ENCODE results near the gene KRTAP5-8.
"Not testable (repeated sequence)": the region's sequence is repeated elsewhere in the genome, so short reads cannot be mapped to it uniquely, and the experiment has no call there.

KRTAP5-8 gene

GRCh38 chr11:71575723-71576424 lies 38.0 kb downstream of the KRTAP5-8 start:
- DNase-seq: no peak

GRCh38 chr11:71576688-71577465 lies 39.1 kb downstream of the KRTAP5-8 start:
- DNase-seq: not testable (repeated sequence)

- no peak for DNase-seq
Observed at GRCh38 chr11:71577469-71578004, 39.7 kb downstream of the KRTAP5-8 start.

GRCh38 chr11:71579513-71579912 lies 41.7 kb downstream of the KRTAP5-8 start:
- DNase-seq: not testable (repeated sequence)

- DNase-seq: peak; percentile 93
Observed at GRCh38 chr11:71580057-71581003, 42.5 kb downstream of the KRTAP5-8 start.

- no peak for DNase-seq
Observed at GRCh38 chr11:71581826-71582225, 44.0 kb downstream of the KRTAP5-8 start.

GRCh38 chr11:71582309-71582895 lies 44.6 kb downstream of the KRTAP5-8 start, which contains the start of gene KRTAP5-11:
KRTAP5-11 (minus strand) TSS chr11:71582875; CDS start chr11:71582837, 38 bp downstream.
- no peak for DNase-seq

- DNase-seq: not testable (repeated sequence)
Observed at GRCh38 chr11:71582969-71583368, 45.1 kb downstream of the KRTAP5-8 start.

- DNase-seq: not testable (repeated sequence)
Observed at GRCh38 chr11:71585673-71586072, 47.8 kb downstream of the KRTAP5-8 start.

- not testable (repeated sequence) for DNase-seq
Observed at GRCh38 chr11:71588314-71588713, 50.5 kb downstream of the KRTAP5-8 start.

All from OCI-M1 (cell line).